GM19324 (cell line): ENCODE data around the gene MRPS16.
A peak's percentile ranks its signal among the peaks of the same experiment; 100 is the strongest.
"Not testable (repeated sequence)": the region's sequence is repeated elsewhere in the genome, so short reads cannot be mapped to it uniquely, and the experiment has no call there.

Source experiments
- ATAC-seq: cut with Tn5 transposase; IDR thresholded peaks from one replicate; pipeline ENCODE4 v1.9.1; 2021; ENCODE audit warnings: mild to moderate bottlenecking, moderate library complexity; ENCODE audit not compliant: unreplicated experiment, low FRiP score

The MRPS16 gene

DNA sequence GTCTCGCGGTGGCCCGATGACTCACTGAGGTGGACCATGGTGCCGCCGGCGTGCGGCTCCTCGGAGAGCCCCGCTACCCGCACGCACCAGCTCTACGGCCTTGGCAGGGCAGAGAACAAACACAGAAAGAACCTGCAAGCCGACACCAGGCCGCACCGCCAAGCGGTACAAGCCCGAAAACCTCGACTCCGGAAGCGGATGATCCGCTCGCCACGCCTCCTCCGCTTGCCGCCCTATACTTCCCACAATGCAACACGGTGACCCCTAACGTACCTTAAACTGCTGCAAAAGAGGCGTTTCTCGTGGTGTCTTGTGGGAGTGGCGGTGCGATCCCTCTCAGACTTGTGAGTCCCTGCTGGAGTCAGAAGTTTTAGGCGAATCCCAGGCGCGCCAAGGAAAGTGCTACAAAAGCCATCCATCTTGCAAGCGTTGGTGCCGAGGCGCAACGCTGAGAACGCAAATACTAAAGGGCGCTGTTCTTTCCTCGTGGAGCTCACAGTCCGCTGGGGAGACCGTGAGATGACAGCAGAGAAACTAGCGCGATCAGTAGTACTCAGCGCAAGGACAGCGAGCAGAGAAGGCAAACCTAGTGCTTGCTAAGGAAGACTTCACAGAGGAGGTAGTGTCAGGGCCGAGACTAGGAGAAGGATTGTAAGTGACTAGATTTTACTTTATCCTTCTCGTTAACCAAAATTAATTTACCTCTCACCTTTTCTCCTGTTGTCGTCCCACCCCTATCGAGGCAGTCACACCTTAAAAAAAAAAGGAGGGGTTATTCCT is at the start of gene MRPS16:
Gene MRPS16, minus strand, starts transcription at position 200 of the 780 bp plus-strand sequence. Its CDS starts 162 bp downstream, at position 38.
- ATAC-seq = peak; percentile 83

DNA sequence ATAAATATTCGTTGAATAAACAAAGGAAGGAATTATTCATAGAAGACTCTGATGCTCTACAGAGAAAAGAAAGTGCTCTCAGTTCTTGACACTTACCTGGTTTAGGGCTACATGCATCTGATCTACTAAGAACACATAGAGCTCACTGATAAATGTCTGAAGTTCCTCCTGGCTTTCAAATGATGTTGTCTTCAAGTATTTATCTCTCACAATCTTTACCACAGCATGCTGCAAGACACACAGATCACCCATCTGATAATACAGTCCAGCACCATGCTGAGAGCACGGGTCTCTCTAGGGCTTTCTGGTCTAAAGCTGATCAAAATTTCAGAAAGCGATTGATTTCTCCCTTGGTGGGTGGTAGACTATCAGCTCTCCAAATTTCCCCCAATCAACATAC is 44.5 kb upstream of the MRPS16 start:
- ATAC-seq = no peak

DNA sequence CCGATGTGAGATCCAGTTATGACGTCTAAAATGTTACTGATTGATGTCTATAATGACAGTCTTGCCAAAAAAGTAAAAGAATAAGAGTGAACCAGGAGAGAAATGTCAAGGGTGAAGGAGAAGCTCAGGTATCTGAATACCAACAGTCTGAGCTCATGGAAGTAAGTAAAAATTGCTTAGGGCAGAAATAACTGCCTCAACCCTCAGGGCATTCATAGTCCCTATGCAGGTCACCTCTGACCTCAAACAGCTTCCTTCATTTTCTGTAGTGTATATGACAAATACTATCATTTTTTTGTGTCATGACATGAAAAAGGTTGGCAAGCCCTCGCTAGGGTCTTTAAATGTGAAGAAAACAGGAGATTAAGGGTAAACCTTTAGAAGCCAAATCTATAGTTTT is 41.0 kb upstream of the MRPS16 start:
- ATAC-seq = no peak

DNA sequence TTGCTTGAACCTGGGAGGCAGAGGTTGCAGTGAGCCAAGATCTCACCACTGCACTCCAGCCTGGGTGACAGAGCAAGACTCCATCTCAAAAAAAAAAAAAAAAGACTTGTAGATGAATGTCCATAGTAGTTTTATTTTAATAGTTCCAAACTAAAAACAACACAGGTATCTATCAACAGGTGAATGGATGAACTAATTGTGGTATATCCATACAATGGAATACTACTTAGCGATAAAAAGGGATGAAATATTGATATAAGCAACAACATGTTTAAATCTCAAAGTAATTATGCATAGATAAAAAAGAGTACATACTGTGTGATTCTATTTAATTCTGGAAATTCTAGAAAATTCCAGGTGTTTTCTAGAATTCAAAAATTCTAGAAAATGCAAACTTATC is 37.5 kb upstream of the MRPS16 start:
- no peak for ATAC-seq

DNA sequence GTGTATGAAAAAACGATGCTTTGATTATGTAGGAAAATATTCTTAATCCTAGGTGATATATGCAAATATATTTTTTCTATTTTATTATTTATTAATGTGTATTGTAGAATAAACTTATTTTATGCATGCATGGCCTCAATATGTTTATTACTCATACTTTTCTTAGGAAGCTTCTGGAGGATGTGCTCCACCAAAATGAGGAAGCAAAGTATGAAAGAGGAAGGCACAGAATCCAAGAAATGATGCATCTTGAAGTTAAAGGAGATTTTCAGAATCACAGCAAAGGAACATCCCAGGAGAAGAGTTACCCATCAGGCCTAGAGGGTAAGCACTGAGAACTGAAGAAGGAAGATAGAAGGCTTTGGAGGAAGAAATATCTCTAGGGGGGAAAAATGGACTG is 35.0 kb upstream of the MRPS16 start:
- no peak for ATAC-seq

DNA sequence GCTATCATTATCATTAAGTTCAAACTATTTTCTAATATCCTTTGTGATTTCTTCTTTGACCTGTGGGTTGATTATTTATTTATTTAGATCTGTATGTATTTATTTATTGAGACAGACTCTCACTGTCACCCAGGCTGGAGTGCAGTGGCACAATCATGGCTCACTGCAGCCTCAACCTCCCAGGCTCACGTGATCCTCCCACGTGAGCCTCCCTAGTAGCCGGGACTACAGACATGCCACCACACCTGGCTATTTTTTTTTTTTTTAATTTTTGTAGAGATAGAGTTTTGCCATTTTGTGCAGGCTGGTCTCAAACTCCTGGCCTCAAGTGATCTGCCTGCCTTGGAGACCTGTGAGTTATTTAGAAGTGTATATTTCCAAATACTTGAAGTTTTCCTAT is 28.7 kb upstream of the MRPS16 start:
- no peak for ATAC-seq

DNA sequence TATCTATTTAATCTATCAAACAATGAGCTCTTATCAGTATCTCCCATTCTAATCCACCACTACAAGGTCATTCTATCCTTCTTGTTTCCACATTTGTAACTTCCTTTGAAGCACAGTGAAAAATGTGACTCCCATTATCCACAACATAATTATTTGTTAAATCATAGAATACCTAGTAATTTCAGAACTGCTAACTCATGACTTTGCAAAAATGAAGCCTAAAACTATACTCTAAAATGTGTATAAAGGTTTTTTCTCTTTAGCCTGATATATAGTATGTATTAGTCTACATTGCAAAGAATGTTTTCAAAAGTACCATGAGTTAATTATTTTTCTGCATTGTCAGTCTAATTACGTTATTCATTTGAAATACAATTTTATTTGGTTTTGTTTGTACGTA is 12.0 kb upstream of the MRPS16 start:
- ATAC-seq = no peak

DNA sequence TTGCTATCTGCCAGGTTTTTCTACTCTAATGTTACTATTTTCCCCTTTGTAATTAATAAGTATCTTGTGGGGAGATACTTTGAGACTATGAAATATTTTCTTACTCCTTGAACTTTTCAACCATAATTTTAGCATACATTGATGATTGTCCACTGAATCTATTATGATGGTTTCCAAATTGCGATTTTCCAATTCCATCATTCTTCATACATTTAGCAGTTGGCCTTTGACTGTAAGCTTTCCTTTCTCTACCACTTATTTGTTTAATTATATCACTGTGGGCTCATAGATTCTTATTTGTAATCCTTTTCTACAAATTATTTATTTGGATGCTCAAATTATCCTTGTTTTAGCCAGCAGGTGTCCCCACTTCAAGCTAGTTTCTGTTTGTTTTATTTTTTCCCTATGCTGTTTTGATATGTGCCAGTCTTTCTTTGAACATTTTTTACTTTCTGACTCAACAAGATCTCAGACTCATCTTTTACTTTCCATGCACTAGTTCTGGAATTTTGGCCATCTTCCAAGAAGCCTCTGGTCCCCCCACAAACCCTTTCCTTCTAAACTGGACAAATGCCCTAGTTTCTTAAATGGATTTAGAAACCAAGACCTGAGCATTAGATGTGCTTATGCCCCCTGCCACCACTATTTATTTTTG is 11.4 kb upstream of the MRPS16 start:
- ATAC-seq = no peak

DNA sequence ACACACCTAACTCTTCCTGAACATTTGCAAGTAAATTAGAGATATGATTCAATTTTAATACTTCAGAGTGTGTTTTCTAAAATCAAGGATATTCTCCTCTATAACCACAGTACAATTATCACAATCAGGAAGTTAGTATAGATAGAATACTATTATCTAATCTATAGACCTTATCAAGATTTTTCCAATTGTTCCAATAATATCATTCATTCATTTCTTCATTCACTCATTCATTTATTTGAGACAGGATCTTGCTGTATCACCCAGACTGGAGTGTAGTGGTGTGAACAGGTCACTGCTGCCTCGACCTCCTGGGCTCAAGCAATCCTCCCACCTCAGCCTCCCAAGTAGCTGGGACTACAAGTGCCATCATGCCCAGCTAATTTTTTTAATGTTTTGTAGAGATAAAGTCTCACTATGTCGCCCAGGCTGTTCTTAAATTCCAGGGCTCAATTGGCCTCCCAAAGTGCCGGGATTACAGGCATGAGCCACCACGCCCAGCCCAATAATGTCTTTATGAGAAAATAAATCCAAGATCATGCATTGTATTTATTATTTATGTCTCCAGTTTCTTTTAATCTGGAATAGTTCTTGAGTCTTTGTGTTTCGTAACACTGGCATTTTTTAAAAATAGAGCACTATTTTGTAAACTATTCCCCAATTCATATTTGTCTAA is 10.6 kb upstream of the MRPS16 start:
- ATAC-seq = no peak

DNA sequence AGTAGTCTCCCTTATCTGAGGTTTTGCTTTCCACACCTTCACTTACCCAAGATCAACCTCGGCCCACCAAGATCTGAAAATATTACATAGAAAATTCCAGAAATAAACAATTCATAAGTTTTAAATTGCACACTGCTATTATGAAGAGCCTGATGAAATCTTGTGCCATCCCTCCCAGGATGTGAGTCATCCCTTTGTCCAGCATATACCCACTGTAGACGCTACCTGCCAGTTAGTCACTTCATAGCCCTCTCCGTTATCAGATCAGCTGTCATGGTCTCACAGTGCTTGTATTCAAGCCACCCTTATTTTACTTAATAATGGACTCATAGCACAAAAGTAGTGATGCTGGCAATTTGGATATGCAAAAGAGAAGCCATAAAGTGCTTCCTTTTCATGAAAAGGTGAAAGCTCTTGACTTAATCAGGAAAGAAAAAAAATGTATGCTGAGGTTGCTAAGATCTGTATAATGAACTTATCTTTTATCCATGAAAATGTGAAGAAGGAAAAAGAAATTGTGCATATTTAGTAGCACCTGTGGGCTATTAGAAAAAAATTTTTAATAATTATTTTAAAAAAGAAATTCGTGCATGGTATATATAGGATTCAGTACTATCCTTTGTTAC is 9.8 kb upstream of the MRPS16 start:
- no peak for ATAC-seq

DNA sequence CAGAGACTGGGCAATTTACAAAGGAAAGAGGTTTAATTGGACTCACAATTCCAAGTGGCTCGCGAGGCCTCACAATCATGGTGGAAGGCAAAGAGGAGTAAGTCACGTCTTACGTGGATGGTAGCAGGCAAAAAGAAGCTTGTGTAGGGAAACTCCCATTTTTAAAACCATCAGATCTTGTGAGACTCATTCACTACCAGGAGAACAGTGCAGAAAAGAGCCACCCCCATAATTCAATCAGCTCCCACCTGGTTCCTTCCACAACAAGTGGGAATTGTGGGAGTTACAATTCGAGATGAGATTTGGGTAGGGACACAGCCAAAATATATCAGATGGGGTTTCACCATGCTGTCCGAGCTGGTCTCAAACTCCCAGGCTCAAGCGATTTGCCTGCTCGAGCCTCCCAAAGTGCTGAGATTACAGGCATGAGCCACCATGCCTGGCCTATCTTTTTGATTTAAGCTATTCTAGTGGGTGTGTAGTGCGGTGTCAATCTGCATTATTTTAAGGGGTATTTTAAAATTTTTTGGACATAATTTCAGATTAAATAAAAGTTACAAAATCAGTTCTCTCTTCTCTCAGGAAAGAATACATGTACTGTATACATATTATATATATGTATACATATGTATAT is 9.0 kb upstream of the MRPS16 start:
- ATAC-seq = no peak

DNA sequence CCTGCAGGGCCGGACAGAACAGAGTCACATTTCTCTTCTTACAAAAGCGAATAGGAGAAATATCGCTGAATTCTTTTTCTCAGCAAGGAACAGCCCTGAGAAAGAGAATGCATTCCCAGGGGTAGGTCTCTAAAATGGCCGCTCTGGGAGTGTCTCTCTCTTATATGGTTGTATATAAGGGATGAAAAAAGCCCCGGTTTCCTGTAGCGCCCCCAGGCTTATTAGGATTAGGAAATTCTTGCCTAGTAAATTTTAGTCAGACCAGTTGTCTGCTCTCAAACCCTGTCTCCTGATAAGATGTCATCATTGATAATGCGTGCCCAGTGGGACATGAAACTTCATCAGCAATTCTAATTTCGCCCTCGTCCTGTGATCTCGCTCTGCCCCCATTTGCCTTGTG is 6.2 kb upstream of the MRPS16 start:
- ATAC-seq = not testable (repeated sequence)

DNA sequence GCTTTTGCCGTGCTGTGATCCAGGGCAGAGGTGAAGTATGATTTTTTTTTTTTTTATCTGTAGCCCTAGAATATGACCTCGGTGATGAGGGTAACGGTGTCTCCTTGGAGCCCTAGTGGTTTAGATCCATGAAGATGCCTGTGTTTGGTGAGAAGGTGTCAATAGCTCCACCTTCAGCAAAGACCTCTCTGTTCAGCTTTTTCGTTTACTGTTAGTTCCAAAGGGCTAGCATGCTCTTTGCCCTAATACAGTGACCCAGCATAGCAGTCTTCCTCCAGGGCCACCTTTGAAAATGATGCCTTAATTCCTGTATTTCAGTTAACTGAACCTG is 746 bp upstream of the MRPS16 start:
- no peak for ATAC-seq

DNA sequence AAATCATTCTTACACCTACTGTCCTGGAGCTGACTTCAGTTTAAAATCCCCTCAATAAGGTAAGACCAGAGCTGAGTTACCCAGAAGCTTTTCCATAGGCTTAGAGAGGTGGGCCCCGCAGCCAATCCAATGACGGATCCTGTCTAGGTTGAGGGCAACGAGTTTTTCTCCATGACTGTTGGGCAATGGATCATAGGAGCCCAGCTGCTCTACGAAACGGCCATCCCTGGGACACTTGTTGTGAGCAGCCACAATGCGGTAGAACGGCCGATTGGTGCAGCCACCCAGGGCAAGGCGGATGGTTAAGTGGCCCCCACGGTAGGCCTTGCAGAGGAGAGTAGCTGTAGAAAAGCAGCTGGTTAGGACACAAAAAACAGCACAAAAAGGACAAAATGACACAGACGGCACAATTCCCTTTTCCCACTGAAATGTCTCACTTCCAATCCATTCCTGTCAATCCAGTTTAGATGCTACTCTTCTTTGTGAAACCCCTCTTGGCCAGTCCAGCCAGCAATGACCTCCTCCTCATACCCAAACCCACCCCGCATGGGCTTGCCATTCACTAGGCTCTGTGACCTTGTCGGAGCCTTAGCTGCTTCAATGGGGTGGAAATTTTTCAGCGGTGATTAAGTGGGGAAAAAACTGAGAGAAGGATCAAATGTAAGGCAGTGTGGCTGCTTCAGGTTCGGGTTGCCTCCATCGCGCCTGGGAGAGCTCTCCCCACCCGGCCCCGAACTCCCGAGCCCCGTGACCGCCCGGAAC is 580 bp downstream of the MRPS16 start:
- ATAC-seq = peak; percentile 54

DNA sequence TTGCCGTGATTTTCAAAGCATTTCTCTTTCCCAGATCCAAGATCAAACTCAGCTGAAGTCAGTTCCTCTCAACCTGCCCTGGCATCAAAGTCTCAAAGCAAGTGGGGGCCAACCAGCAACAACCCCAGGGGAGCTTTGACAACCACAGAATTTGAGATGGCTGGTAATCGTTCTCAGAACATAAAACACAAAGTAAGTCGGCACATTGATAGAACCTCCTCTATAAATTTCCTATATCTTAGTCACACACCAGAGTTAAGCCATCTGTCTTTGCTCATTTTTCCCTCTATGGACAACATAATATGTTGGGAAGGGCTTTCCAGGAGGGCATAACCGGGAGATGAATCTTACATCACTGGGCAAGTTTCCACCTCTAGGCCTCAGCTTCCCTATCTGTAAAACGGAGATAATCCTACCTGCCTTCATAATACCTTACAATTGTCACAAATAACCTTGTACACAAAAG is 4.2 kb downstream of the MRPS16 start:
- no peak for ATAC-seq

DNA sequence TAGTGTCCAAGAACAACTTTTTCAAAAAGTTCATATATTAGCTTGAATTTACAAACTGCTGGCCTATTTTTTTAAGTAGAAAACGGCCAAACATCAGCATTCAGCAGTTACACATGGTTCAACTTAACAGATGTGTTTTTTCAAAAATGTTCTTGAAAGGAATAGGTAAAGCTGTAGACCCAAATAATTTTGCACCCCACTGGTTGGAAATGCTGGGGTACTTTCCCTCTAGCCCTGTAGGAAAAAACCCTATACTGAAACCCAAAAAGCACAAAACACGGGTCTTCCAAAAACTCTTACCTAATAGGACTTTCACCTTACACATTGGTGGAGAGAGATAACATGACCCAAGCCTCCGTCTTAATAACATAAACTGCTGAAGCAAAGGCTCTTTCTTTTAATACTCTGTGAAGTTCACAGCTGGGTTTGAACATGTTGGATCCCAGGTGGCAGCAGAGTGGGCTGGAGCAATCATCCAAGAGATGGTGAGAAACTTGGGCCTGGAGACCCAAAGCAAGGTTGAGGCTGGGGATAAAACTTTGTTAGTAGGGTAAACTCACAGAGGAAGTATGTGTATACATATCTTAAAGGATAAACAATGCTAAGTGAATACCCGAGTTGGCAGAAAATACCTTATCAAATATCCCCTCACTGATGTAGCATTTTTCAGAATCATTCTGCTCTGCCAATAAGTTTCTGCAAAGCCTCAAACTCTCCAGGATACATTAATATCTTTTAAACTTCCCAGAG is 4.8 kb downstream of the MRPS16 start:
- ATAC-seq = no peak

DNA sequence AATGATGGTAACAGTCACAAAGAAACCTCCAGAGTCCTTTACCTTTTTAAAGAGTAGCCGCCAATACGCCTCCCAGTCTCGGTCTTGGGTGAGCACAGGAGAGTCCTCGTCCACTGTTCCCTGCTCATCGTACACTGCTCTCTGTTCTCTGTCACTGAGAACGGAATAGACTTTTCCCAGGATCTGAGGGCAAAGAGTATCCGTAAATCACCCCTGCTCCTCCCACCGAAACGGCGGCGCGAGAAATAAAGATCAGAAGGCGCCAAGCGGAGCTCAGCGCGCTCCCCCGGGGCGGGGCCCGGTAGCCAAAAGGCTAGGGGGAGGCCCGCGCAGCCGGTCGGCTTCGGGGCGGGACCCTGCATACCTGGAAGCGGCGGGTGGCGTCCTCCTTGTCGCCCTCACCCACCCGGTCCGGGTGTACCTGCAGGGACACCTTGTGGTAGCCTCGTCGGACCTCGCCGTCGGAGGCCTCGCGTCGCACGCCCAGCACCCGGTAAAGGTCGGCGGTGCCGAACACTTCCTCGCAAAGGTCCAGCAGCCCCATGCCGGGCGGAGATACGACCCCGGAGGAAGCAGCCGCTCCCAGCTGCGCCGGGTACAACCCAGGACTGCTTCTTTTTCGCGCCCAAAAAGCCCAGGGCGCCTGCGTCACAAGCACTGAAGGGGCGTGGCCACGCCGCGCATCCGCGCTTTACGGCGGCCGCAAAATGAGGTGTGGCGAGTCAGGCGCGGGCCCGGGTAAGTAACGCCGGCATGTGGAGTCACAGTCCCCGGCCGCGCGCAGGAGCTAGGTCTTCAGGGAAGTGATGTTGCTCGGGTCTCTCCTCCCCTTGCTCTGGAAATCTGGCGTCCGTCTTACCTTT is 5.6 kb downstream of the MRPS16 start, which contains the start of gene DNAJC9:
Gene DNAJC9, minus strand, starts transcription at position 610 of the 863 bp plus-strand sequence. Its CDS starts 66 bp downstream, at position 544.
- ATAC-seq = peak; percentile 89

DNA sequence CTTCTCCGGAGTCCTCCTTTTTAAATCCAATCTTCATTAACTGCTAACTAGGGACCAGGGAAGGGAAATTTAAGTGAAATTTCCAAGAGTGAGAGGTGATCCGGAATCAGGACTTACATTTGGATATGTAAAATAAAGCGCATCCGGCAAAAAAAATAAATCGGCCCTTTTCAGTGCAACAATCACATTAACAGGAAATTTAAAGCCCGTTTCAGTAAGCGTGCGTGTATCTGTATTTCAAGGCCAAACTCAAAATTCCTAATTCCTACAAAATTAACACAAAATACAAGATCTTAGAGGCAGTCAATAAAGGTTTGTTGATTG is 6.2 kb downstream of the MRPS16 start:
- no peak for ATAC-seq
